Transverse colon (tissue), 4 donors: ENCODE results near the gene OXSR1. TPM values are rescaled to one million over a fixed set of nuclear protein-coding genes. Genes with fewer than 3 reads are reported as not detected.

Experiments used
- DNase-seq: peaks from one replicate; pipeline ENCODE4 v3.0.0-alpha.2; 2019
- H3K27ac ChIP-seq, 4 donors: fragments of 200-600 bp; sonication (generic); 2 replicates each; pipeline ENCODE4 v1.5.1; 2016 to 2018; ENCODE audit warnings: inconsistent platforms in 4 of 4
- H3K27me3 ChIP-seq: fragments of 200-600 bp; sonication (generic); 2 replicates; pipeline ENCODE4 v1.5.1; 2017; ENCODE audit warnings: inconsistent platforms
- H3K36me3 ChIP-seq, 4 donors: fragments of 200-600 bp; sonication (generic); 2 replicates each; pipeline ENCODE4 v1.5.1; 2017 to 2019; ENCODE audit warnings: inconsistent platforms in 4 of 4
- H3K4me1 ChIP-seq, 4 donors: fragments of 200-600 bp; sonication (generic); 2 replicates each; pipeline ENCODE4 v1.5.1; 2017 to 2020; ENCODE audit warnings: inconsistent platforms in 4 of 4
- H3K4me3 ChIP-seq, 4 donors: fragments of 200-600 bp; sonication (generic); 1 replicate in 1 of 4; 2 replicates in 3 of 4; pipeline versions ENCODE4 v1.5.1 to v1.6.1; 2017 to 2019; ENCODE audit warnings: inconsistent platforms in 4 of 4
- H3K9me3 ChIP-seq, 2 donors: fragments of 200-600 bp; sonication (generic); 2 replicates each; pipeline ENCODE4 v1.5.1; 2017 to 2019; ENCODE audit warnings: inconsistent platforms in 2 of 2
- CTCF ChIP-seq, 5 experiments: fragments of 200-600 bp in 3 of 5; fragments of 450-650 bp in 2 of 5; sonication (generic) in 3 of 5; IDR thresholded peaks; 1 replicate in 2 of 5; 2 replicates in 3 of 5; pipeline ENCODE4 v1.5.1; 2016 to 2017; ENCODE audit warnings: antibody characterized with exemption in 5 of 5, inconsistent platforms in 3 of 5, mild to moderate bottlenecking in 2 of 5, moderate library complexity in 1 of 5
- EP300 ChIP-seq: sonication (generic); formaldehyde crosslinking; IDR thresholded peaks from one replicate; pipeline ENCODE4 v1.6.1; 2017; ENCODE audit warnings: antibody characterized with exemption, low read depth
- POLR2A ChIP-seq: fragments of 450-650 bp; IDR thresholded peaks from one replicate; pipeline ENCODE4 v1.6.1; 2016; ENCODE audit warnings: antibody characterized with exemption, mild to moderate bottlenecking, moderate library complexity
- POLR2AphosphoS5 ChIP-seq, 3 donors: sonication (generic); formaldehyde crosslinking; IDR thresholded peaks; one replicate each; pipeline ENCODE4 v1.6.1; 2016; ENCODE audit warnings: antibody characterized with exemption in 3 of 3
- WGBS, 2 donors: methylation state at CpG; one replicate each; pipeline ENCODE4 v1.1.5; 2018; ENCODE audit warnings: low coverage in 1 of 2; 5-methylcytosine and 5-hydroxymethylcytosine counted together
- in situ Hi-C, 4 donors: fragments of 200-750 bp; cut with MboI; loops; one replicate each; pipeline versions ENCODE4 v1.15.0 to v1.15.1; 2017; ENCODE audit warnings: low sequenced_read_pairs in 3 of 4, low pct_ligation_motif_present in 1 of 4, low pct_unique_long_range_greater_than_20kb in 1 of 4
- intact Hi-C: fragments of 100-400 bp; cut with DNase I; formaldehyde crosslinking; loops from one replicate; pipeline ENCODE4 v1.15.1; 2023; ENCODE audit warnings: low total_unique reads
- total RNA-seq, 4 donors: library from RNA; depleted of rRNA; stranded (reverse); fragments of >200 nt; gene quantifications; one replicate each; pipeline ENCODE4 v1.1.0, GENCODE V29; 2016

Gene OXSR1
- total RNA-seq, 4 donors from 2014 or later, result 35.9 to 47.9 (median 43.5) TPM

GRCh38 chr3:38255627-38256026, 90.3 kb downstream of the OXSR1 start:
- 87 to 100% methylated on average over 1 of the region's 1 CpG for WGBS, 2 donors
- no peak for TF ChIP-seq EP300
- TF ChIP-seq POLR2AphosphoS5 (IDR thresholded peaks at IDR 0.05), result no peak
- no peak for TF ChIP-seq CTCF (IDR thresholded peaks at IDR 0.05)
- no peak for TF ChIP-seq POLR2A
- Histone ChIP-seq H3K27ac (no peak overlapping the region), H3K4me1 (no peaks in the 10 kb centered on the region), H3K36me3 (peaks cover 0 to 38% (median 15%) of the 10 kb centered on the region in 4 donors), H3K9me3 (no peaks in the 10 kb centered on the region), H3K4me3 (no peak overlapping the region), H3K27me3 (no peaks in the 10 kb centered on the region)
- DNase-seq, result no peak
- intact Hi-C loops, result no loop called here
- in situ Hi-C loops, result no loop called here

- no peaks in the 10 kb centered on the region for H3K27me3 ChIP-seq
- 67 to 78% methylated on average over 1 of the region's 1 CpG for WGBS, 2 donors
- TF ChIP-seq CTCF (IDR thresholded peaks at IDR 0.05) (no peak), POLR2A (no peak), POLR2AphosphoS5 (IDR thresholded peaks at IDR 0.05) (no peak), EP300 (no peak)
- H3K36me3 ChIP-seq, result peaks cover 0 to 22% (median 9%) of the 10 kb centered on the region in 4 donors
- H3K4me1 ChIP-seq, result no peaks in the 10 kb centered on the region
- in situ Hi-C loops (no loop called here), intact Hi-C loops (no loop called here)
- no peak overlapping the region for H3K4me3 ChIP-seq
- DNase-seq, result no peak
- no peak overlapping the region for H3K27ac ChIP-seq
- H3K9me3 ChIP-seq, result no peaks in the 10 kb centered on the region
These were observed 92.2 kb downstream of the OXSR1 start for GRCh38 chr3:38257583-38257982.

DNA sequence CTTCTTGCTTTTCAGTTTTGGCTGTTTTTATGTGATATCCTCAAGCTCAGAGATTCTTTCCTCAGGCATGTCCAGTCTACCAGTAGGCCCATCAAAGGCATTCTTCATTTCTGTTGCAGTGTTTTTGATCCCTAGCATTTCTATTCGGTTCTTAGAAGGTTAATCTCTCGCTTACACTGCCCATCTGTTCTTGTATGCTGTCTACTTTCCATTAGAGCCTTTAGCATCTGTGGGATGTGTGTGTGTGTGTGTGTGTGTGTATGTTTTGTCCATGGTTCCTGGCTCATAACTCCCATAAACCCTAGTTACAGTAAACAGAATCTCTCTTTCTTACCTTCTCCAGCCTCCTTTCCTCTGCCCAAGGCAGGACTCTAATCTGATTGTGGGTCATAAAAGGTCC, 95.1 kb downstream of the OXSR1 start:
- DNase-seq, result no peak
- WGBS, 2 donors, result 97 to 100% methylated on average over 1 to 2 of the region's 2 CpGs
- TF ChIP-seq EP300 (no peak), POLR2A (no peak), CTCF (IDR thresholded peaks at IDR 0.05) (no peak), POLR2AphosphoS5 (IDR thresholded peaks at IDR 0.05) (no peak)
- in situ Hi-C loops, result no loop called here
- Histone ChIP-seq H3K36me3 (no peaks in the 10 kb centered on the region), H3K27me3 (no peaks in the 10 kb centered on the region), H3K27ac (no peak overlapping the region), H3K4me3 (no peak overlapping the region), H3K9me3 (no peaks in the 10 kb centered on the region), H3K4me1 (no peaks in the 10 kb centered on the region)
- intact Hi-C loops, result no loop called here

GRCh38 chr3:38264353-38264771, 99.0 kb downstream of the OXSR1 start:
- Histone ChIP-seq H3K4me1 (no peaks in the 10 kb centered on the region), H3K4me3 (no peak overlapping the region), H3K27ac (no peak overlapping the region), H3K9me3 (no peaks in the 10 kb centered on the region), H3K36me3 (no peaks in the 10 kb centered on the region), H3K27me3 (no peaks in the 10 kb centered on the region)
- intact Hi-C loops, result no loop called here
- WGBS, 2 donors, result 0% methylated on average over 1 of the region's 1 CpG; no CpG with 5 or more reads in 1 of the 2 donors
- no peak for TF ChIP-seq POLR2A
- TF ChIP-seq CTCF (IDR thresholded peaks at IDR 0.05), result no peak
- no peak for DNase-seq
- in situ Hi-C loops, result no loop called here
